ENCODE data around the gene GDPD1.
"Not testable (repeated sequence)": the region's sequence is repeated elsewhere in the genome, so short reads cannot be mapped to it uniquely, and the experiment has no call there.

Gene GDPD1

GRCh38 chr17:59219370-59219769 is 941 bp upstream of the GDPD1 start:
- no peak for TF ChIP-seq CTCF (IDR thresholded peaks at IDR 0.05; ENCODE audit: insufficient read depth, missing control alignments)
- DNase-seq (ENCODE audit: insufficient read length, low spot score): no peak
- FAIRE-seq: no peak

- no peak for FAIRE-seq
- TF ChIP-seq CTCF (IDR thresholded peaks at IDR 0.05; ENCODE audit: insufficient read depth, missing control alignments): no peak
- no peak for DNase-seq (ENCODE audit: insufficient read length, low spot score)
These were observed 351 bp upstream of the GDPD1 start for GRCh38 chr17:59219992-59220327.

GRCh38 chr17:59221159-59221847 is 992 bp downstream of the GDPD1 start:
- no peak for TF ChIP-seq CTCF (IDR thresholded peaks at IDR 0.05; ENCODE audit: insufficient read depth, missing control alignments)
- no peak for FAIRE-seq
- no peak for DNase-seq (ENCODE audit: insufficient read length, low spot score)

GRCh38 chr17:59223813-59224212 is 3.5 kb downstream of the GDPD1 start:
- DNase-seq (ENCODE audit: insufficient read length, low spot score): no peak
- TF ChIP-seq CTCF (IDR thresholded peaks at IDR 0.05; ENCODE audit: insufficient read depth, missing control alignments): no peak
- no peak for FAIRE-seq

GRCh38 chr17:59228588-59228987 is 8.3 kb downstream of the GDPD1 start:
- FAIRE-seq: not testable (repeated sequence)

DNA sequence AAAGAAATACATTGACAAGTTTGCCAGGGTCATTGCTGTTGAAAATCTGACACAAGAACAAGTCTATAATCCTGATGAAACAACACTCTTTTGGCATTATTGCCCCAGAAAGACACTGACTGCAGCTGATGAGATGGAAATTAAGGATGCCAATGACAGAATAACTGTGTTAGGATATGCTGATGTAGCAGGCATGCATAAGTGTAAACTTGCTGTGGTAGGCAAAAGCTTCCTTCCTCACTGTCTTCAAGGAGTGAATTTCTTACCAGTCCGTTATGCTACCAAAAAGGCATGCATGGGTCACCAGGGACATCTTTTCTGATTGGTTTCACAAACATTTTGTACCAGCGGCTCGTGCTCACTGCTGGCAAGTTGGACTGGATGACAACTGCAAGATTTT is 10.5 kb downstream of the GDPD1 start:
- TF ChIP-seq CTCF (IDR thresholded peaks at IDR 0.05; ENCODE audit: insufficient read depth, missing control alignments): no peak
- FAIRE-seq: no peak
- no peak for DNase-seq (ENCODE audit: insufficient read length, low spot score)

More at GRCh38 chr17:59228588-59228987, 8.3 kb downstream of the GDPD1 start:
- DNase-seq (ENCODE audit: insufficient read length, low spot score): not testable (repeated sequence)

DNA sequence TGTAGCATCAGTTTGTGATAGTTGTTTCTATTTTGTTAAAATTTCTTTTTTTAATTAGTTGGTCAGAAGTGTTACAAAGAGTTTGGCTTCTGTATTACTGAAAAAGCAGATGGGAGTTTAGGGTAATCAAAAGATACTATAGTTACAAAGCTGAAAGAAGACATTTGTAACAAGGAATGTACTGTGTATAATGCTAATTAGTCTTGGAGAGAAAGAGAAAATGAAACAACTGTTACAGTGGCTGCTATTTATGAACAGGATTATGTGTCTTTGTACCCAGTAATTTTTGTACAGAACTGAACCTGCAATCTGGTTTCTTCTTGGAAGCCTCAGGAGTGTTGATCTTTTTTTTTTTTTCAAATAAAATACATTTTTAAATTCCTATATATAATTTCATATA is 14.3 kb downstream of the GDPD1 start:
- no peak for FAIRE-seq
- TF ChIP-seq CTCF (IDR thresholded peaks at IDR 0.05; ENCODE audit: insufficient read depth, missing control alignments): no peak
- DNase-seq (ENCODE audit: insufficient read length, low spot score): no peak

DNA sequence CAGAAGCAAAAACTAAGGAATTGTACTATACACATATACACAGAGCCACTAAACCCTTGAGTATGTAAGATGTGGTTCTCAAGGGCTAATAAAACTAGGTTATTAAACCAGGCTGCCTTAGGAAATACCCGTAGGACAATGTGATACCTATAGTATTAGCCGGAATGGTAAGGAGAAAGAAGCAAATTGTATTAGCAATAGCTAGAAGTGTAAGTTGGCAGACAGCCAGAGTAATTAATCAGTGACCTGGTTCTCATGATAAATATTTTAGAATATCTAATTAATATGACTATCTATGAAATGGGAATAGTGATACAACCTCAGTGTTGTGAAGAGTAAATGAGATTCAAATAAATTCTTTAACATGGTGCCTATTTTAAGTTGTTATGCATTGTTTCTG is 18.6 kb downstream of the GDPD1 start:
- no peak for DNase-seq (ENCODE audit: insufficient read length, low spot score)
- no peak for FAIRE-seq
- TF ChIP-seq CTCF (IDR thresholded peaks at IDR 0.05; ENCODE audit: insufficient read depth, missing control alignments): no peak

Measured in D721Med (cell line).